PC-3 (cell line): ENCODE results near the gene TMEM51. TPM values are rescaled to one million over a fixed set of nuclear protein-coding genes. Genes with fewer than 3 reads are reported as not detected.
A peak's percentile ranks its signal among the peaks of the same experiment; 100 is the strongest.

Experiments
- ATAC-seq: fragments of 200-7000 bp; cut with Tn5 transposase; 2 replicates; pipeline ENCODE4 v1.9.1; 2020; ENCODE audit warnings: mild to moderate bottlenecking, moderate library complexity
- BruUV-seq: library from RNA; stranded (reverse); fragments of 400-500 nt; replicated peaks from 2 replicates; lab custom pipeline; 2021; lab: Mats Ljungman, UMichigan
- CTCF ChIA-PET: fragments of 300-600 bp; sonication (Branson Sonifier 250); formaldehyde crosslinking; loops from one replicate; lab custom pipeline; 2022; ENCODE audit warnings: antibody characterized with exemption; lab: Charles Lee
- POLR2A ChIA-PET: fragments of 300-600 bp; sonication (Branson Sonifier 250); formaldehyde crosslinking; loops from one replicate; lab custom pipeline; 2022; ENCODE audit warnings: antibody characterized with exemption; ENCODE audit not compliant: unreplicated experiment; lab: Charles Lee
- DNase-seq: peaks from one replicate; pipeline ENCODE4 v3.0.0-alpha.2; 2015
- H2AFZ ChIP-seq: fragments of 300-600 bp; sonication (generic); 2 replicates; pipeline ENCODE4 v1.6.0; 2016; ENCODE audit warnings: antibody characterized with exemption, low read length
- H3F3A ChIP-seq: fragments of 300-600 bp; sonication (generic); one replicate; pipeline ENCODE4 v1.6.0; 2017; ENCODE audit warnings: antibody characterized with exemption, low read length, control low read depth, mild to moderate bottlenecking; ENCODE audit not compliant: unreplicated experiment
- H3K27ac ChIP-seq: fragments of 300-600 bp; sonication (generic); 2 replicates; pipeline ENCODE4 v1.5.1; 2016; ENCODE audit warnings: mild to moderate bottlenecking, low read length
- H3K27me3 ChIP-seq: fragments of 300-600 bp; sonication (generic); 2 replicates; pipeline ENCODE4 v1.6.1; 2016; ENCODE audit warnings: low read length, mixed read lengths
- H3K36me3 ChIP-seq: fragments of 300-600 bp; sonication (generic); 2 replicates; pipeline ENCODE4 v1.6.1; 2016; ENCODE audit warnings: low read depth, mixed run types, low read length, mixed read lengths
- H3K4me1 ChIP-seq: fragments of 300-600 bp; sonication (generic); 2 replicates; pipeline ENCODE4 v1.5.1; 2016; ENCODE audit warnings: low read length; ENCODE audit not compliant: insufficient read depth
- H3K4me2 ChIP-seq: fragments of 300-600 bp; sonication (generic); 2 replicates; pipeline ENCODE4 v1.6.0; 2016; ENCODE audit warnings: low read length
- H3K4me3 ChIP-seq: fragments of 300-600 bp; sonication (generic); 2 replicates; pipeline ENCODE4 v1.5.1; 2016; ENCODE audit warnings: mild to moderate bottlenecking, low read length, mixed read lengths
- H3K79me2 ChIP-seq: fragments of 300-600 bp; sonication (generic); 2 replicates; pipeline ENCODE4 v1.6.1; 2017; ENCODE audit warnings: low read length, mixed read lengths
- H3K9ac ChIP-seq: fragments of 300-600 bp; sonication (generic); 2 replicates; pipeline ENCODE4 v1.6.0; 2016; ENCODE audit warnings: mild to moderate bottlenecking, low read length
- H3K9me2 ChIP-seq: fragments of 300-600 bp; sonication (generic); replicated peaks from 2 replicates; pipeline ENCODE4 v1.6.1; 2016; ENCODE audit warnings: mixed run types, low read length, mixed read lengths
- H3K9me3 ChIP-seq: fragments of 300-600 bp; sonication (generic); 2 replicates; pipeline ENCODE4 v1.6.1; 2016; ENCODE audit warnings: low read length, mixed read lengths
- H4K20me1 ChIP-seq: fragments of 300-600 bp; sonication (generic); 2 replicates; pipeline ENCODE4 v1.6.1; 2016; ENCODE audit warnings: low read length, mixed read lengths
- CTCF ChIP-seq: fragments of 300-600 bp; sonication (generic); conservative IDR thresholded peaks from 2 replicates; pipeline ENCODE4 v1.5.1; 2017; ENCODE audit warnings: antibody characterized with exemption, low read depth, mild to moderate bottlenecking, low read length
- EZH2 ChIP-seq: fragments of 300-600 bp; sonication (generic); IDR thresholded peaks from one replicate; pipeline ENCODE4 v1.6.1; 2017; ENCODE audit warnings: antibody characterized with exemption, mild to moderate bottlenecking, low read length; ENCODE audit not compliant: unreplicated experiment
- EZH2phosphoT487 ChIP-seq: fragments of 300-600 bp; sonication (generic); IDR thresholded peaks from 2 replicates; pipeline ENCODE4 v1.6.1; 2018; ENCODE audit warnings: mild to moderate bottlenecking, antibody characterized with exemption, low read length, borderline replicate concordance
- intact Hi-C: fragments of 100-400 bp; cut with micrococcal nuclease; formaldehyde crosslinking; loops from 2 replicates; pipeline ENCODE4 v1.9.0; 2023
- total RNA-seq: library from RNA; depleted of rRNA; stranded (reverse); fragments of >200 nt; gene quantifications from 2 replicates; pipeline ENCODE4 v1.2.3, GENCODE V29; 2014

TMEM51 gene
- total RNA-seq, 1 experiment from 2014 or later = 20.8 TPM

- intact Hi-C loops = loop anchor here (10.0 kb wide), 1 partner anchor 1143 kb away; no protein-coding TSS in a partner anchor
- TF ChIP-seq EZH2phosphoT487 (no peak), CTCF (no peak), EZH2 (no peak)
- Histone ChIP-seq H3K27ac (no peak overlapping the region), H3K4me2 (no peak overlapping the region), H3K4me1 (no peaks in the 10 kb centered on the region), H2AFZ (no peak overlapping the region), H3K9me2 (no peaks in the 10 kb centered on the region), H3K9me3 (peaks cover 4% of the 10 kb centered on the region; the same call in 1 of the 2 replicates), H3K9ac (no peak overlapping the region), H4K20me1 (no peaks in the 10 kb centered on the region), H3K27me3 (no peaks in the 10 kb centered on the region), H3F3A (no peaks in the 10 kb centered on the region), H3K36me3 (no peaks in the 10 kb centered on the region), H3K4me3 (no peak overlapping the region), H3K79me2 (no peaks in the 10 kb centered on the region)
- ATAC-seq (no peak), DNase-seq (no peak)
- no TSS peak for BruUV-seq
- ChIA-PET CTCF (no interaction called here), POLR2A (no interaction called here)
Observed at GRCh38 chr1:15107911-15108310, 45.6 kb upstream of the TMEM51 start.

GRCh38 chr1:15110128-15110866, 43.2 kb upstream of the TMEM51 start:
- Histone ChIP-seq H3K36me3 (no peaks in the 10 kb centered on the region), H3K27ac (no peak overlapping the region), H2AFZ (no peak overlapping the region), H4K20me1 (no peaks in the 10 kb centered on the region), H3K4me1 (no peaks in the 10 kb centered on the region), H3K9me2 (no peaks in the 10 kb centered on the region), H3K9me3 (no peaks in the 10 kb centered on the region), H3K79me2 (no peaks in the 10 kb centered on the region), H3F3A (no peaks in the 10 kb centered on the region), H3K4me3 (no peak overlapping the region), H3K27me3 (no peaks in the 10 kb centered on the region), H3K4me2 (no peak overlapping the region), H3K9ac (no peak overlapping the region)
- ChIA-PET POLR2A (no interaction called here), CTCF (no interaction called here)
- DNase-seq = no peak
- ATAC-seq = no peak
- no TSS peak for BruUV-seq
- TF ChIP-seq EZH2 (no peak), CTCF (no peak), EZH2phosphoT487 (no peak)
- intact Hi-C loops = no loop called here

GRCh38 chr1:15110867-15111230, 42.7 kb upstream of the TMEM51 start:
- ChIA-PET POLR2A (no interaction called here), CTCF (no interaction called here)
- DNase-seq (peak; percentile 13), ATAC-seq (no peak)
- H3K27ac ChIP-seq = no peak overlapping the region
- H3K36me3 ChIP-seq = no peaks in the 10 kb centered on the region
- H3K4me1 ChIP-seq = no peaks in the 10 kb centered on the region
- H3K4me3 ChIP-seq = no peak overlapping the region
- no TSS peak for BruUV-seq
- H3K79me2 ChIP-seq = no peaks in the 10 kb centered on the region
- no peaks in the 10 kb centered on the region for H3K9me2 ChIP-seq
- peak; percentile 49 for TF ChIP-seq CTCF
- no peak for TF ChIP-seq EZH2
- no peak for TF ChIP-seq EZH2phosphoT487
- no peaks in the 10 kb centered on the region for H3F3A ChIP-seq
- H2AFZ ChIP-seq = no peak overlapping the region
- no peaks in the 10 kb centered on the region for H4K20me1 ChIP-seq
- no peaks in the 10 kb centered on the region for H3K9me3 ChIP-seq
- H3K4me2 ChIP-seq = no peak overlapping the region
- H3K27me3 ChIP-seq = no peaks in the 10 kb centered on the region
- intact Hi-C loops = no loop called here
- H3K9ac ChIP-seq = no peak overlapping the region
